SIG-M5 treated with dmso at 0.1 percent for 504 hours (cell line): ENCODE results near the gene BPIFA2.
"Not testable (repeated sequence)": the region's sequence is repeated elsewhere in the genome, so short reads cannot be mapped to it uniquely, and the experiment has no call there.

ENCODE experiments used
- DNase-seq: peaks from one replicate; lab custom pipeline; 2025; ENCODE audit not compliant: unreplicated experiment; lab: John Stamatoyannopoulos, UW

BPIFA2 gene

GRCh38 chr20:33159713-33160112 lies 8.2 kb upstream of the BPIFA2 start:
- DNase-seq = no peak

- DNase-seq = no peak
Observed at GRCh38 chr20:33160681-33161080, 7.3 kb upstream of the BPIFA2 start.

- no peak for DNase-seq
Observed at GRCh38 chr20:33162313-33162712, 5.6 kb upstream of the BPIFA2 start.

- peak; percentile 56 for DNase-seq
Observed at GRCh38 chr20:33162753-33163152, 5.2 kb upstream of the BPIFA2 start.

- no peak for DNase-seq
Observed at GRCh38 chr20:33163856-33164762, 3.9 kb upstream of the BPIFA2 start.

- DNase-seq = no peak
Observed at GRCh38 chr20:33164763-33165095, 3.2 kb upstream of the BPIFA2 start.

- DNase-seq = no peak
Observed at GRCh38 chr20:33165416-33166055, 2.4 kb upstream of the BPIFA2 start.

- DNase-seq = no peak
Observed at GRCh38 chr20:33166533-33167113, 1.3 kb upstream of the BPIFA2 start.

- DNase-seq = no peak
Observed at GRCh38 chr20:33169176-33169794, 1.3 kb downstream of the BPIFA2 start.

- DNase-seq = no peak
Observed at GRCh38 chr20:33172781-33173180, 4.8 kb downstream of the BPIFA2 start.

- no peak for DNase-seq
Observed at GRCh38 chr20:33175123-33175522, 7.2 kb downstream of the BPIFA2 start.

- DNase-seq = no peak
Observed at GRCh38 chr20:33176101-33176500, 8.1 kb downstream of the BPIFA2 start.

GRCh38 chr20:33177866-33178265 lies 9.9 kb downstream of the BPIFA2 start:
- DNase-seq = no peak

GRCh38 chr20:33178726-33179125 lies 10.8 kb downstream of the BPIFA2 start:
- no peak for DNase-seq

GRCh38 chr20:33180169-33180568 lies 12.2 kb downstream of the BPIFA2 start:
- DNase-seq = no peak

- DNase-seq = no peak
Observed at GRCh38 chr20:33181482-33182093, 13.6 kb downstream of the BPIFA2 start.

- DNase-seq = no peak
Observed at GRCh38 chr20:33183312-33183711, 15.4 kb downstream of the BPIFA2 start.

- not testable (repeated sequence) for DNase-seq
Observed at GRCh38 chr20:33185031-33185590, 17.2 kb downstream of the BPIFA2 start.

- no peak for DNase-seq
Observed at GRCh38 chr20:33187491-33187890, 19.5 kb downstream of the BPIFA2 start.

- peak; percentile 38 for DNase-seq
Observed at GRCh38 chr20:33188421-33188820, 20.5 kb downstream of the BPIFA2 start.

- no peak for DNase-seq
Observed at GRCh38 chr20:33191484-33191883, 23.5 kb downstream of the BPIFA2 start.
